GM21576 (cell line): ENCODE data around the gene ZNF385C.

Experiments used
- ATAC-seq: cut with Tn5 transposase; IDR thresholded peaks from one replicate; pipeline ENCODE4 v1.9.1; 2021; ENCODE audit warnings: mild to moderate bottlenecking, moderate library complexity; ENCODE audit not compliant: unreplicated experiment

The ZNF385C gene

GRCh38 chr17:41998497-41998896, 99.8 kb downstream of the ZNF385C start:
- no peak for ATAC-seq

- no peak for ATAC-seq
Observed at GRCh38 chr17:41996855-41997164, 101.5 kb downstream of the ZNF385C start.

GRCh38 chr17:41992576-41992975, 105.7 kb downstream of the ZNF385C start:
- no peak for ATAC-seq

GRCh38 chr17:41989702-41990419, 108.4 kb downstream of the ZNF385C start:
- ATAC-seq = no peak

GRCh38 chr17:41988418-41988817, 109.9 kb downstream of the ZNF385C start:
- ATAC-seq = no peak

- ATAC-seq = no peak
Observed at GRCh38 chr17:41987642-41988041, 110.6 kb downstream of the ZNF385C start.

DNA sequence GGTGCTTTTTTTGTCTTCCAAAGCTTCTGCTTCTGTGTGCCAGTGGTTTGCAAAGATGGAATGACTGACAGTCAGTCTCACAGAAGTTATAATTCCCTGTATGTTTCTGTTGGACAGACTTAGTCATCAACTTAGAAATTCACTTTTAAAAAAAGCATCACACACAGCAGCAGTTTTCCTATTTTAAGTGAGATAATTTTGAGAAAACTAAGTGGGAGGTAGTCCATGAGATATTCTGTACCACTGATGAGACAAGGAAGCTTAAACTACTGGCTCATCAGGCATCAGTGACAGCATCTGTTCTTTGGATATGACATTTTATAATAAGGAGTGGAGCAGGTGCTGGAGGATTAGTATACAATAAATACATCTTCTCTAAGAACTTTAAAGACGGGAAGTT, 111.6 kb downstream of the ZNF385C start:
- ATAC-seq = no peak

DNA sequence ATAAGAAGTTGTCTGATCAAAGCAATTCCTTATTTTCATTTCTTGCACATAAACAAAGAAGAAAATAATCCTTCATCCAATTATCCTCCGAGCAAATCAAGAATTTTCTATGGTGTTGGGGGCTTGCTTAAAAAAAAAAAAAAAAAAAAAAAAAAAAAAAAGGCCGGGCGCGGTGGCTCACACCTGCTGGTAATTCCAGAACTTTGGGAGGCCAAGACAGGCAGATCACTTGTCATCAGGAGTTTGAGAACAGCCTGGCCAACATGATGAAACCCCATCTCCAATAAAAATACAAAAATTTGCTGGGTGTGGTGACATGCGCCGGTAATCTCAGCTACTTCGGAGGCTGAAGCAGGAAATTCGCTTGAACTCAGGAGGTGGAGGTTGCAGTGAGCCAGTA, 112.4 kb downstream of the ZNF385C start:
- ATAC-seq = no peak

- no peak for ATAC-seq
Observed at GRCh38 chr17:41984454-41984853, 113.8 kb downstream of the ZNF385C start.

GRCh38 chr17:41982026-41982760, 116.1 kb downstream of the ZNF385C start:
- ATAC-seq = no peak

DNA sequence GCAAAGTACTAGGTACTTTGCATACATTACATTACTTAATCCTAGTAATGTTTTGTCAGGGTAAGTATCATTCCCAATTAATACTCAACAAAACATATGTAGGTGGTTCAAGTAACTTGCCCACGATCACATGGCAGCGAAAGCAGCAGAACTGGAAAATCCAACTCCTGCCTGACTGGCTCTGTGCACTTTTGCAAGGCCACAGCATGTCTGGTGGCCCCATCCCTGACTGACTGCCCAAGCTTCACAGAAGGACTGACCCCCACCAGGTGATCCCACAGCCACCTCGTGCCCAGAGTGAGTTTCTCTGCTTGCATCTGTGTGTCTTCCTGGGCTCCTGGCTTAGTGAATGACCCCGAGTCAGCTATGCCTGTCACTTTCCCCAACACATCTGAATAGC, 120.3 kb downstream of the ZNF385C start:
- no peak for ATAC-seq

GRCh38 chr17:41976142-41976768, 122.0 kb downstream of the ZNF385C start:
- ATAC-seq = no peak
